MCF 10A (cell line): ENCODE results near the gene WDR4. TPM values are rescaled to one million over a fixed set of nuclear protein-coding genes. Genes with fewer than 3 reads are reported as not detected.

Experiments used
- BruUV-seq: library from RNA; stranded (reverse); fragments of 400-500 nt; replicated peaks from 2 replicates; lab custom pipeline; 2021; lab: Mats Ljungman, UMichigan
- CTCF ChIA-PET: fragments of 300-600 bp; sonication (Branson Sonifier 250); formaldehyde crosslinking; extraction: SDS; loops from one replicate; lab custom pipeline; 2021; ENCODE audit warnings: antibody characterized with exemption, inconsistent platforms; lab: Yijun Ruan, JAX
- POLR2A ChIA-PET: fragments of 300-600, 350-650 bp; sonication (Branson Sonifier 250); formaldehyde crosslinking; extraction: SDS; loops from one replicate; lab custom pipeline; 2020; ENCODE audit warnings: antibody characterized with exemption, inconsistent platforms; lab: Yijun Ruan, JAX
- DNase-seq: peaks from one replicate; pipeline ENCODE4 v3.0.0-alpha.2; 2018; ENCODE audit not compliant: unreplicated experiment
- H3K27ac Mint-ChIP-seq: one replicate; pipeline ENCODE4 v1.8.0; 2022; ENCODE audit warnings: mild to moderate bottlenecking, low read depth, mixed read lengths; ENCODE audit not compliant: unreplicated experiment
- H3K27me3 Mint-ChIP-seq: one replicate; pipeline ENCODE4 v1.8.0; 2022; ENCODE audit warnings: mixed read lengths; ENCODE audit not compliant: insufficient read depth, unreplicated experiment
- H3K36me3 Mint-ChIP-seq: one replicate; pipeline ENCODE4 v1.8.0; 2022; ENCODE audit warnings: mild to moderate bottlenecking, moderate library complexity, mixed read lengths; ENCODE audit not compliant: insufficient read depth, unreplicated experiment
- H3K4me1 Mint-ChIP-seq: one replicate; pipeline ENCODE4 v1.8.0; 2022; ENCODE audit warnings: mixed read lengths; ENCODE audit not compliant: insufficient read depth, unreplicated experiment
- H3K4me3 Mint-ChIP-seq: one replicate; pipeline ENCODE4 v1.8.0; 2022; ENCODE audit warnings: mild to moderate bottlenecking, moderate library complexity, mixed read lengths; ENCODE audit not compliant: unreplicated experiment
- H3K9me3 Mint-ChIP-seq: one replicate; pipeline ENCODE4 v1.8.0; 2022; ENCODE audit warnings: mixed read lengths; ENCODE audit not compliant: unreplicated experiment
- intact Hi-C: fragments of 100-400 bp; cut with micrococcal nuclease; formaldehyde crosslinking; loops from 2 replicates; pipeline ENCODE4 v1.14.1; 2022
- total RNA-seq: library from RNA; stranded (reverse); gene quantifications from 2 replicates; pipeline ENCODE4 v1.2.3, GENCODE V29; 2022
- TF ChIP-seq, protein P1 (sequence below): fragments of 200-600 bp; IDR thresholded peaks from one replicate; pipeline ENCODE4 v1.8.0; 2022; ENCODE audit warnings: antibody characterized with exemption, mild to moderate bottlenecking; ENCODE audit not compliant: unreplicated experiment

The WDR4 gene
- total RNA-seq, 1 experiment from 2014 or later: 34.4 TPM

DNA sequence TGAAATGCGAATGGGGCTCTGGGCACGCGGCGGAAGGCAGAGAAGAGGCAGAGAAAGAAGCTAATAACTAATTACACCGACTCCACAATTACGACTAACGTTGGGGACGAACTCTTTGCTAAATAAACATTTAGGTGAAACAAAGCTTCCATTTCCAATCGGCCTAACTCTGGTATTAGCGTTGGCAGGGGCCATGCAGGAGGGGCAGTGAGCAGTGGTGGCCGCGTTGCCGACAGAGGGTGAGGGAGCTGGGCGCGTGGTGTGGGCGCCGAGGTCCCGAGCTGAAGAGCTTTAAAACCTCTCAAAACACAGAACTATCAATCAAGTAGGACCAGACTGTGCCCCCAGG is 13.2 kb upstream of the WDR4 start:
- peaks cover 33% of the 10 kb centered on the region for H3K36me3 Mint-ChIP-seq
- H3K27ac Mint-ChIP-seq: peak overlapping the region; percentile 96
- H3K27me3 Mint-ChIP-seq: no peaks in the 10 kb centered on the region
- TF ChIP-seq, protein P1, sequence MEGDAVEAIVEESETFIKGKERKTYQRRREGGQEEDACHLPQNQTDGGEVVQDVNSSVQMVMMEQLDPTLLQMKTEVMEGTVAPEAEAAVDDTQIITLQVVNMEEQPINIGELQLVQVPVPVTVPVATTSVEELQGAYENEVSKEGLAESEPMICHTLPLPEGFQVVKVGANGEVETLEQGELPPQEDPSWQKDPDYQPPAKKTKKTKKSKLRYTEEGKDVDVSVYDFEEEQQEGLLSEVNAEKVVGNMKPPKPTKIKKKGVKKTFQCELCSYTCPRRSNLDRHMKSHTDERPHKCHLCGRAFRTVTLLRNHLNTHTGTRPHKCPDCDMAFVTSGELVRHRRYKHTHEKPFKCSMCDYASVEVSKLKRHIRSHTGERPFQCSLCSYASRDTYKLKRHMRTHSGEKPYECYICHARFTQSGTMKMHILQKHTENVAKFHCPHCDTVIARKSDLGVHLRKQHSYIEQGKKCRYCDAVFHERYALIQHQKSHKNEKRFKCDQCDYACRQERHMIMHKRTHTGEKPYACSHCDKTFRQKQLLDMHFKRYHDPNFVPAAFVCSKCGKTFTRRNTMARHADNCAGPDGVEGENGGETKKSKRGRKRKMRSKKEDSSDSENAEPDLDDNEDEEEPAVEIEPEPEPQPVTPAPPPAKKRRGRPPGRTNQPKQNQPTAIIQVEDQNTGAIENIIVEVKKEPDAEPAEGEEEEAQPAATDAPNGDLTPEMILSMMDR: no peak
- H3K4me3 Mint-ChIP-seq: peak overlapping the region; percentile 82
- ChIA-PET POLR2A (interaction anchor here (0.5 to 7.6 kb wide), 20 partner anchors 11 to 896 kb away, joined by 3 to 105 read pairs (median 4); partner anchors contain the start of genes PKNOX1 and WDR4), CTCF (interaction anchor here (0.5 to 0.9 kb wide), 4 partner anchors 14 to 379 kb away, joined by 3 to 4 read pairs (median 4); partner anchors contain the start of gene SLC37A1)
- BruUV-seq: TSS peak; percentile 96
- intact Hi-C loops: loop anchor here (5.0 to 10.0 kb wide), 2 partner anchors 62 to 755 kb away; no protein-coding TSS in a partner anchor
- no peak for DNase-seq
- H3K9me3 Mint-ChIP-seq: no peaks in the 10 kb centered on the region
- peaks cover 6% of the 10 kb centered on the region for H3K4me1 Mint-ChIP-seq

DNA sequence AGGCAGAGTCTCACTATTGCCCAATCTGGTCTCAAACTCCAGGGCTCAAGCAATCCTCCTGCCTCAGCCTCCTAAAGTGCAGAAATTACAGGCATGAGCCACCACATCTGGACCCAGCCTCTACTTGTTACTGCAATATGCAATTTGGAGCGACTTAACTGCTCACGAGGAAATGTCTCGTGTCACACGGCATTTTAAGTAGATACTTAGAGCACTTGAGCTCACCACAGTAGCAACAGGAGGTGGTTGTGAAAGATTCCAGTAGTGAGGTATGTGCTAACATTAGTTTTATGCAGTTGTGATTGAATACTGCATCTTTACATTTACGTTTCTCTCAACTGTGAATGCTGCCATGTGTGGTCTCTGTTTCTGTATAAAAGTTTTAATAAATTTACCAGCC is 8.0 kb upstream of the WDR4 start:
- Mint-ChIP-seq H3K36me3 (peaks cover 1% of the 10 kb centered on the region), H3K9me3 (no peaks in the 10 kb centered on the region), H3K27ac (no peak overlapping the region), H3K27me3 (no peaks in the 10 kb centered on the region), H3K4me1 (peaks cover 2% of the 10 kb centered on the region), H3K4me3 (no peak overlapping the region)
- intact Hi-C loops: no loop called here
- CTCF ChIA-PET: no interaction called here
- DNase-seq: no peak
- BruUV-seq: no TSS peak
- POLR2A ChIA-PET: interaction anchor here (7.6 kb wide), 1 partner anchor 7 kb away, joined by 105 read pairs; the partner anchor contains the start of gene WDR4
- TF ChIP-seq, protein P1: no peak

- no peak overlapping the region for H3K4me3 Mint-ChIP-seq
- peaks cover 8% of the 10 kb centered on the region for H3K36me3 Mint-ChIP-seq
- H3K4me1 Mint-ChIP-seq: peaks cover 10% of the 10 kb centered on the region
- ChIA-PET CTCF (no interaction called here), POLR2A (no interaction called here)
- BruUV-seq: no TSS peak
- intact Hi-C loops: no loop called here
- DNase-seq: no peak
- TF ChIP-seq, protein P1: no peak
- no peak overlapping the region for H3K27ac Mint-ChIP-seq
- H3K27me3 Mint-ChIP-seq: no peaks in the 10 kb centered on the region
- no peaks in the 10 kb centered on the region for H3K9me3 Mint-ChIP-seq
Observed at GRCh38 chr21:42883921-42884320, 4.6 kb upstream of the WDR4 start.

DNA sequence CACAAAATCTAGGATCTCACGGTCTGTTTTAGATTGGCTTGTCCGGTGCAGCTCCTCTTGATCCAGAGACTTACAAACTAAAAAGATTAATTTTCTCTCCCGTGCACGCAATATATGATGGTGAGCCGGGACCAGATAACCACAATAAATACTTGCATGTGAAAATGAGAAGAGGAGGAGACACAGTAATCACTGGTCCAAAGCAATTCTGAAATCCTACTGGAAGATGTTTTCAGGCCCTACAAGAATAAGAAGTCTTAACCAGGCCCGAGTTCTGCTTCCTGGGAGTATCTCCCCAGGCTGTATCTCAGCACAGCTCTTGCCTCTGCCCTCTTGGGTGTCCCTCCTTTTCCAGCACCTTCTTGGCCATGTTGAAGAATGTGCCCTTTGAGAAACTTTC is 1.0 kb upstream of the WDR4 start:
- Mint-ChIP-seq H3K4me3 (peak overlapping the region; percentile 93), H3K27me3 (no peaks in the 10 kb centered on the region), H3K9me3 (no peaks in the 10 kb centered on the region), H3K27ac (peak overlapping the region; percentile 94), H3K36me3 (peaks cover 37% of the 10 kb centered on the region), H3K4me1 (peaks cover 10% of the 10 kb centered on the region)
- intact Hi-C loops: no loop called here
- BruUV-seq: no TSS peak
- no peak for DNase-seq
- ChIA-PET CTCF (interaction anchor here (1.5 kb wide), 1 partner anchor 287 kb away, joined by 8 read pairs; no protein-coding TSS in a partner anchor), POLR2A (interaction anchor here (0.7 to 5.3 kb wide), 2 partner anchors 11 to 41 kb away, joined by 3 to 105 read pairs; partner anchors contain the start of gene NDUFV3)
- TF ChIP-seq, protein P1: no peak
